OCI-LY7 (cell line): Measurements from ENCODE around the gene PSMA2.

Source experiments
- EZH2phosphoT487 ChIP-seq: fragments of 200-600 bp; sonication (generic); IDR thresholded peaks from 2 replicates; pipeline ENCODE4 v1.6.1; 2018; ENCODE audit warnings: low read depth, borderline replicate concordance, mild to moderate bottlenecking, mixed run types, antibody characterized with exemption, low read length, moderate library complexity, mixed read lengths
- TF ChIP-seq, protein P1 (sequence below): fragments of 200-600 bp; sonication (generic); conservative IDR thresholded peaks from 2 replicates; pipeline ENCODE4 v1.5.1; 2014; ENCODE audit warnings: mild to moderate bottlenecking, antibody characterized with exemption, low read length, moderate library complexity, mixed read lengths

DNA sequence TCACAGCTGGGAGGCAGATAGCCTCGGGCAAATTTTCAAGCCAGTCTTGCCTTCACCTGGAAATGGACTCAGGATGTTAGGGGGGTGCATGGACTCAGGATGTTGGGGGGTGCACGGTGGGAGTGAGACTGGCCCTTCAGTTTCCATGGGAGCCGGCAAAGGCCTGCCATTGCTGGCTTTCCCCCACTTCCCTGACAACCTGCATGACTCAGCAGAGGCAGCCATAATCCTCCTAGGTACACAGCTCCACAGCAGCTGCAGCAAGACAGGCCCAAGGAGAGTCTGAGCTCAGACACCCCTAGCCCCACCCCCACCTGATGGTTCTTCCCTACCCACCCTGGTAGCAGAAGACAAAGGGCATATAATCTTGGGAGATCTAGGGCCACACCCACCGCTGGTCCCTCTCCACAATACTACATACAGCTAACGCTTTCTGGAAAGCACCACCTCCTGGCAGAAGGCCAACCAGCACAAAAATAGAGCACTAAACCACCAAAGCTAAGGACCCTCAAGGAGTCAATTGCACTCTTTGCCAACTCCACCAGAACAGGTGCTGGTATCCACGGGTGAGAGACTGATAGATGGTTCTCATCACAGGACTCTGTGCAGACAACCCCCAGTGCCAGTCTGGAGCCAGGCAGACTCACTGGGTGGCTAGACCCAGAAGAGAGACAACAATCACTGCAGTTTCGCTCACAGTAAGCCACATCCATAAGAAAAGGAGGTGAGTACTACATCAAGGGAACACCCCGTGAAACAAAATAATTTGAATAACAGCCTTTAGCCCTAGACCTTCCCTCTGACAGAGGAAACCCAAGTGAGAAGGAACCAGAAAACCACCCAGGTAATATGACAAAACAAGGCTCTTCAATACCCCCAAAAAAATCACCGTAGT, 38.4 kb downstream of the PSMA2 start:
- TF ChIP-seq, protein P1, sequence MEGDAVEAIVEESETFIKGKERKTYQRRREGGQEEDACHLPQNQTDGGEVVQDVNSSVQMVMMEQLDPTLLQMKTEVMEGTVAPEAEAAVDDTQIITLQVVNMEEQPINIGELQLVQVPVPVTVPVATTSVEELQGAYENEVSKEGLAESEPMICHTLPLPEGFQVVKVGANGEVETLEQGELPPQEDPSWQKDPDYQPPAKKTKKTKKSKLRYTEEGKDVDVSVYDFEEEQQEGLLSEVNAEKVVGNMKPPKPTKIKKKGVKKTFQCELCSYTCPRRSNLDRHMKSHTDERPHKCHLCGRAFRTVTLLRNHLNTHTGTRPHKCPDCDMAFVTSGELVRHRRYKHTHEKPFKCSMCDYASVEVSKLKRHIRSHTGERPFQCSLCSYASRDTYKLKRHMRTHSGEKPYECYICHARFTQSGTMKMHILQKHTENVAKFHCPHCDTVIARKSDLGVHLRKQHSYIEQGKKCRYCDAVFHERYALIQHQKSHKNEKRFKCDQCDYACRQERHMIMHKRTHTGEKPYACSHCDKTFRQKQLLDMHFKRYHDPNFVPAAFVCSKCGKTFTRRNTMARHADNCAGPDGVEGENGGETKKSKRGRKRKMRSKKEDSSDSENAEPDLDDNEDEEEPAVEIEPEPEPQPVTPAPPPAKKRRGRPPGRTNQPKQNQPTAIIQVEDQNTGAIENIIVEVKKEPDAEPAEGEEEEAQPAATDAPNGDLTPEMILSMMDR: no peak
- TF ChIP-seq EZH2phosphoT487: no peak
